Stimulated activated naive CD4-positive, alpha-beta T cell treated with Interleukin-2 at 50 U/mL for 16 hours (primary cell): ENCODE data around the gene TYW1.
"Not testable (repeated sequence)": the region's sequence is repeated elsewhere in the genome, so short reads cannot be mapped to it uniquely, and the experiment has no call there.

Experiments
- DNase-seq: peaks from one replicate; lab custom pipeline; 2025; lab: John Stamatoyannopoulos, UW

Gene TYW1, protein sequence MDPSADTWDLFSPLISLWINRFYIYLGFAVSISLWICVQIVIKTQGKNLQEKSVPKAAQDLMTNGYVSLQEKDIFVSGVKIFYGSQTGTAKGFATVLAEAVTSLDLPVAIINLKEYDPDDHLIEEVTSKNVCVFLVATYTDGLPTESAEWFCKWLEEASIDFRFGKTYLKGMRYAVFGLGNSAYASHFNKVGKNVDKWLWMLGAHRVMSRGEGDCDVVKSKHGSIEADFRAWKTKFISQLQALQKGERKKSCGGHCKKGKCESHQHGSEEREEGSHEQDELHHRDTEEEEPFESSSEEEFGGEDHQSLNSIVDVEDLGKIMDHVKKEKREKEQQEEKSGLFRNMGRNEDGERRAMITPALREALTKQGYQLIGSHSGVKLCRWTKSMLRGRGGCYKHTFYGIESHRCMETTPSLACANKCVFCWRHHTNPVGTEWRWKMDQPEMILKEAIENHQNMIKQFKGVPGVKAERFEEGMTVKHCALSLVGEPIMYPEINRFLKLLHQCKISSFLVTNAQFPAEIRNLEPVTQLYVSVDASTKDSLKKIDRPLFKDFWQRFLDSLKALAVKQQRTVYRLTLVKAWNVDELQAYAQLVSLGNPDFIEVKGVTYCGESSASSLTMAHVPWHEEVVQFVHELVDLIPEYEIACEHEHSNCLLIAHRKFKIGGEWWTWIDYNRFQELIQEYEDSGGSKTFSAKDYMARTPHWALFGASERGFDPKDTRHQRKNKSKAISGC

DNA sequence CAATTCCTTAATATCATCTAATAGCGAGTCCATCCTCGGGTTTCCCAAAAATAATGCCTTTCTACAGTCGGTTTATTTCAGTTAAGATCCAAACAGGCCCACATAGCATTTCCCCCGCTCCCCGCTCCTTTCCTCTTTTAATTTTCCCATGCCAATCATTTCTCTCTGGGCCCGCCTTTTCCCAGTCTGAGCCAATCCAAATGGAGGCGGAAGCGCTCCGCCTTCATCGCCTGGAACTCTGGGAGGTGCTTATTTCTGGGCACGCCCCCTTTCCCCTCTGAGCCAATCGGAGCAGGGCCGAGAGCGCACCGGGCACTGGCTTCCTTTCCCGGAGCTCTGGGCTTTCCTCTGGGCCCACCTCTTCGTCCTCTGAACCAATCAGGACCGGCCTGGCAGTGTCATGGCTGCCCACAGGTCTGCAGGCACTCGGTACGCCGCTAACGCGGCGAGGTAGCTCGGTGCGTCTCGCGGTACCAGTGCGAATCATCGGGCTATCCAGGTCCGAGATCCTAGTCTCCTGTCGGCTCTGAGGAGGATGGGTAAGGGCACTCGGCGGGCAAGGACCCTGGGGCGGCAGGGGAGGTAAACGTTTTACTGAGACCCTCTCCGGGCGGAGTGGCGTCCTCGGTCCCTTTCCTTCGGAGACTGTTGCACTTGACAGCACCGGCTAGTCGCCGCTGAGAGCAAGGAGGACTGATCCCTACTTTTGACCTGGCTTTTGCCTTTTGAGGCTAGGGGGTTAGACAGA, at the start of gene TYW1:
TYW1 (plus strand) TSS at position 390 of the 748 bp plus-strand sequence; CDS start at position 536, 146 bp downstream.
- peak; percentile 97 for DNase-seq

DNA sequence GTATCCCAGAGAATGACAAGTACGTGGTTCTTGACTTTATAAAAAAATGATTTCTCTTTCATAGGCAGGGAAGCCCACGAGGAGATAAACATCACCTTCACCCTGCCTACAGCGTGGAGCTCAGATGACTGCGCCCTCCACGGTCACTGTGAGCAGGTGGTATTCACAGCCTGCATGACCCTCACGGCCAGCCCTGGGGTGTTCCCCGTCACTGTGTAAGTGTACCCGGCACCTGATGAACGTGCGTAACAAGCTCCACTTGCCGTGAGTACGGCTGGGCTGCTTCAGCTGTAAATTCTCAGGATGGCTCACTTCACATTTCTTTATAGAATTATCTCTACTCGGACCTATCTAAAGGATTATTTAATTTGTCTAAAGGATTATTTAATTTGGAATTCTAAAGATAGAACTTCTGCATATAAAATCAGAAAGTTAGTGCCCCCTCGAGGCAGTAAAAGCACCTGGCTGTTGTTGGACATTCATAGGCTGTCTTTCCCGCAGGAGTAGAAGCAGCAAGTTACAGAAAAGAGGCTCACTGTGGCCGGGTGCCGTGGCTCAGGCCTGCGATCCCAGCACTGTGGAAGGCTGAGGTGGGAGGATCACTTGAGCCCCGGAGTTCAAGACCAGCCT, 48.0 kb upstream of the TYW1 start:
- DNase-seq, result no peak

DNA sequence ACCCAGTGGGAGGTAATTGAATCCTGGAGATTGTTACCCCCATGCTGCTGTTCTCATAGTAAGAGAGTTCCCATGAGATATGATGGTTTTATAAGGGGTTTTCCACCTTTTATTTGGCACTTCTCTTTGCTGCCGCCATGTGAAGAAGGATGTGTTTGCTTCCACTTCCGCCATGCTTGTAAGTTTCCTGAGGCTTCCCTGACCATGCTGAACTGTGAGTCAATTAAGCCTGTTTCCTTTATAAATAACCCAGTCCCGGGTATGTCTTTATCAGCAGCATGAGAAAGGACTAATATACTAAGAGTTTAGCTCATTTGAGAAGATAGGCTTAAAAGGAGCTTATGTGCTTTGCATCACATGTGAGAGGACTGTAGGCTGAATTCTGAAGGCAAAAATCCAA, 46.3 kb upstream of the TYW1 start:
- DNase-seq, result no peak

DNA sequence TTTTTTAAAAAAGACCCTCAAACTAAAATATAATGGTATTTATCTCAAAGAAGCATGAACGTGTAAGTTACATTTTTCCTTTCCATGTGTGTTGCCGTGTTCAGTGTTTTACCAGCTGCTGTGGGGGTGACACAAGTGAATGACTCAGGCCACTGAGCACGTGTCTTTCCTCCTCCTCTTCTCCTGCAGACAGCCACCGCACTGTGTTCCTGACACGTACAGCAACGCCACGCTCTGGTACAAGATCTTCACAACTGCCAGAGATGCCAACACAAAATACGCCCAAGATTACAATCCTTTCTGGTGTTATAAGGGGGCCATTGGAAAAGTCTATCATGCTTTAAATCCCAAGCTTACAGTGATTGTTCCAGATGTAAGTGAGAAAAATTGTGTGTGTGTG, 45.9 kb upstream of the TYW1 start:
- DNase-seq, result no peak

DNA sequence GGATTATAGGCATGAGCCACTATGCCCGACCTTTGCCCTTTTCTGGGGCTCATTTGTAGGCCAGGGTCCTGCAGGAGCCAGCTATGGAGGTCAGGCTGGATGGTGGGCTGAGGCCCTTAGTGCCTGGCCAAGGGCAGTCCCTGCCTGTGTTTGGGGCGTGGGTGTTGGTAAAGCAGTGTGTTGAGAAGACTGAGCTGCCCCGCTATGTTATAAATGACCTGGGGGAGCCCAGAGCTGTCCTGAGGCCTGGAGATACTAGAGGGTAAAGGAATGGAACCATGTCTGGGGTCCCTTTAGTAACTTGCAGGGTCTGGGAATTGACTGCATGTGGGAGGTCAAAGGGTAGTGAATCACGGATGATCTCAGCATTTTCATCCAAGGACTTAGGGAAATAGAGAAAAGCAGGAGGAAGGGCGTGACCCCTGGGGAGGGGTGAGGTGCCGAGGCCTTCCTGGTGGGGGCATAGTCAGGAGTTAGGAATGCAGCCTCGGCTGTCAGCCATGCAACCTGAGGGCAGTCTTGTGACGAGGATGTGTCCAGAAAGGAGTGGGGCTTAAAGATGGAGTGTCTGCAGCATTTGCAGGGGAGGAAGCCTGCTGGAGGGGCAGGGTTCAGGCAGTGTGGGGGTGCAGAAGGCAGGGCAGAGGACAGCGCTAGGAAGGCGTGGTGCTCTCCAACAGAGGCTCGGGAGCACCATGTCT, 44.1 kb upstream of the TYW1 start:
- DNase-seq, result no peak

DNA sequence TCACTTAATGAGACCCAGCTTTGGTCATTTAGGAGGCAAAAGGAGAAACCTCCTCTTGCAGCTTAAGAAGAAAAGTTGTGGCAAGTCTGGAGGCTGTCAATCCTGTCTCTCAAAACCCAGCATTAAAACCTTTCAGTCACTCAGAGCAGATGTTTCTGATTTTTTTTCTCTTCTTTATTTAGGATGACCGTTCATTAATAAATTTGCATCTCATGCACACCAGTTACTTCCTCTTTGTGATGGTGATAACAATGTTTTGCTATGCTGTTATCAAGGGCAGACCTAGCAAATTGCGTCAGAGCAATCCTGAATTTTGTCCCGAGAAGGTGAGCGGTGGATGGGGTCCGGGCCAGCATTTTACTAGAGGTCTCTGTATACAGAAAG, 43.6 kb upstream of the TYW1 start:
- no peak for DNase-seq

DNA sequence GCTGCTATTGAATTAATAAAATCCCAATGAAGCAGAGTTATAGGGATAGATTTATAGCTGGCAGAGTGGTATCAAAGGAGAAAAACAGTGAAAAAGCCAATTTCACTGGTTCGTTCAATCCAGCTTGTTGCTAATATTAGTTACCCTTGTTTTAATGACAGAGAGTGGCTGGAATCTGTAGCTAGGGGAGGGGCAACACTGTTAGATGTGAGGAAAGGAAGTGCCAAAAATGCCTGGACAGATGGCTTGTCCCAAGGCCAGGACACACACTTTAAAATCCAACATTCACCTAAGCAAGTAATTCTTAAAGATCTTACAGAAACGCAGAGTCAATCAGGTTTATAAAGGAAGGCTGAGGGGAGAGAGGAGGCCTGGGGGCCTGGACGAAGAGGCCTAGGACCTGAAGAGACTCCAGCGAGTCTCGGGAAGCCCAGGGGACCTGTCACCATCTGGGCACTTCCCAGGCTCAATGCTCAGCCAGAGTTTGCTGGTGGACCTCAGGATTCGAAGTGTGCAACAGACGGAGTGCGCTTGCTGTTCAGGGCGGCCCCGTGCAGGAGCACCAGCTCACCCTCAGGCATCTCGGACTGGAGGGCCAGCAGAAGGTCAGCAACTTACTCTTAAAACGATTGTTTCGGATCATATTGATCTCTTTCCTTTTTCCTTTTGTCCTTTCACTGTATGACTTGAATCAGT, 38.9 kb upstream of the TYW1 start:
- DNase-seq, result no peak

DNA sequence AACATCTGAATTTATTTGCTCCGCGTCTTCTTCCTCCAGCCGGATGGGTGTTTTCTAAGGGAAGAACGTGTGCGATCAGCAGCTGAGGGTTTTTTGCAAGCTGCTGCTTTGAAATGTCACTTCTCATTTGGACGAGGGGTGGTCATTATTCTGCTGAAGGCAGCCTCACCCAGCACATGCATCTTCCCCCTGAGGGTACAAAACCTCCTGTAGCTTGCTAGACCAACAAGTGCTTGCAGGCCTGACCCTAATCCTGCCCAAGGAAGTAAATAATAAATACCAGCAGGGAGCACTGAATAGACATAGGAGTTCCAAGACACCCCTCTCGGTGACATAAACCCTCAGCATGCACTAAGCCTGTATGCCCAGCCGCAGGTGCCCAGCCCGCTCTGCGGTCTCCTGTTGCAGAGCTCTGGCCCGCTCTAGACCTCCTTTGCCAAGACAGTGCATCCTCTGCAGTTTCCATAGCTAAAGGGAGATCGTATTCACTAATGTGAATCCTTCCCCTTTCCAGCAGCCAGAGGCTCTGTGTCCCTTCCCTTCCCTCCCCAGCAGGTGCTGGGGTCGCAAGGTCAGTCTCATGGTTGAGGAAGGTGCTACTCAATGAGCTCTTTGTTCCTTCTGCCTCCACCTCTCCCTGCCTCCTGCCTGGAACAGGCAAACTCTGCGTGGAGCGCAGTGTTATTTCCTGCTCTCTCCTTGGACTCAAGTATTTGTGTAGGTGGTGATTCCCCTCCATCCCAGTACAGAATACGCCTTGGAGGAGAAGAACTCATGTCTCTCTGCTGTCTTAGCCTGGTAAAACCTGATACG, 37.9 kb upstream of the TYW1 start:
- DNase-seq, result no peak

DNA sequence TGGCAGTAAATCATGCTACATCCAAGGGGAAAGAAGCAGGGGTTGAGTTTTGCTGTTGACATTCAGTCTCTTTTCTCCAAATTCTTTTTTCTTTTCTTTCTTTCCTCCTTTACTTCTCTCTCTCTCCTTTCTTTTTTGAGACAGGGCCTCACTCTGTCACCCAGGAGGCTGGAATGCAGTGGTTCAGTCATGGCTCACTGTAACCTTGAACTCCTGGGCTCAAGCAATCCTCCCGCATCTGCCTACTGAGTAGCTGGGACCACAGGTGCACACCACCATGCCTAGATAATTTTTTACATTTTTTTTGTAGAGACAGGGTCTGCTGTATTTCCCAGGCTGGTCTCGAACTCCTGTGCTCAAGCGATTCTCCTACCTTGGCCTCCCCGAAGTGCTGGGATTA, 36.4 kb upstream of the TYW1 start:
- DNase-seq, result no peak

DNA sequence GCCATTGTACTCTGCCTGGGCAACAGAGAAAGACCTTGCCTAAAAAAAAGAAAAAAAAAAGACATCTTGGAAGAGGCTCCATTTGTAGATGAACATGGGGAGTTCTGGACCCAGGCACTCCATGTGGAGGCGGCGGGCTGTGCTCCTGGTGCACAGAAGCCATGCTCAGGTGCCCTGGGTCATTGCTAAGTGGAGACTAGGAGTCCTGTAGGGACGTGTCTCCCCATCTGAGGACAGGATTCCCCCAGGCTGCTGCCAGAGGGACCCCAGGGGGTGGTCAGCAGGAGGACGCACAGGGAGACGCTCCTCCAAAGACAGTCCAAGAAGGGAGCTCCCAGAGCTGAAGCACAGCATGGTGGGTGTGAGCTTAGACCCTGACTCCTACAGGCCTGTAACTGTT, 35.5 kb upstream of the TYW1 start:
- no peak for DNase-seq

DNA sequence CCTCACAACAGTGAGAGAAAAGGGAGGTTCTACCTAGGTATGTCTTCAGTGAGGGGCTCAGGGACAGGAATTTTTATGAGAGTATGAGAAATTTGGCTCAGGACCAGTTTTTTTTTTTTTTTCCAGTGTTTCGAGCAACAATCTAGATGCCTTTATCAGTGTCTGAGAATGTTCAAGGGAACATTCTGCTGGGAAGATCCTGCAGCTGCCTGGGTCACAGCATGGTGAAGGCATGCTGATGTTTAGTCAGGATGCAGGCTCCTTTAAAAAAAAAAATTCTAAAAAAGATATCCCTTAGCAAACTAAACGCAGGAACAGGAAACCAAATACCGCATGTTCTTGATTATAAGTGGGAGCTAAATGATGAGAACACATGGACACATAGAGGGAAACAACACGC, 32.2 kb upstream of the TYW1 start:
- DNase-seq, result no peak

DNA sequence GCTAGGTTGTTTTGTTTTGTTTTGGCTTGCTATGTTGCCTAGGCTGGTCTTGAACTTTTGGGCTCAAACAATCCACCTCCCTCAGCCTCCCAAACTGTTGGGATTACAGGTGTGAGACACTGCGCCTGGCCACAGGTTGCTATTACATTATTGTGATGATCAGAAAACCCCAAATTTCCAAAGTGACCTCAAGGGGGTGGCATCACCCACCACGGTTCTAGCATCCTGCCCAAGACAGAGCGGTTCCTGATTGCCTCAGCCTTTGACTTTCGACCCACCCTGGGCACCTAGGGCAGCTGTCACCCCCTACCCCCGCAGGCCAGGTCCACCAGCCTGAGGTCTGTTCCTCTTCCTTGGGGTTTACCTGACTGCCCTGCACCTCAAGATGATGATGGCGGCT, 29.6 kb upstream of the TYW1 start:
- no peak for DNase-seq

DNA sequence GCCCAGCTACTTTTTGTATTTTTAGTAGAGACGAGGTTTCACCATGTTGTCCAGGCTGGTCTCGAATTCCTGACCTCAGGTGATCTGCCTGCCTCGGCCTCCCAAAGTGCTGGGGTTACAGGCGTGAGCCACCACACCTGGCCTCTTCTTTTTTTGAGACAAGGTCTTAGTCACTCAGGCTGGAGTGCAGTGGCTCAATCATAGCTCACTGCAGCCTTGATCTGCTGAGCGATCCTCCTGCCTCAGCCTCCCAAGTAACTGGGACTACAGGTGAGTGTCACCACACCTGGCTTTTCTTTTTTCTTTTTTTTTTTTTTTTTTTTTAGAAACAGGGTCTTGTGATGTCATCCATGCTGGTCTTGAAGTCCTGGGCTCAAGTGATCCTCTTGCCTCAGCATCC, 27.6 kb upstream of the TYW1 start:
- not testable (repeated sequence) for DNase-seq

DNA sequence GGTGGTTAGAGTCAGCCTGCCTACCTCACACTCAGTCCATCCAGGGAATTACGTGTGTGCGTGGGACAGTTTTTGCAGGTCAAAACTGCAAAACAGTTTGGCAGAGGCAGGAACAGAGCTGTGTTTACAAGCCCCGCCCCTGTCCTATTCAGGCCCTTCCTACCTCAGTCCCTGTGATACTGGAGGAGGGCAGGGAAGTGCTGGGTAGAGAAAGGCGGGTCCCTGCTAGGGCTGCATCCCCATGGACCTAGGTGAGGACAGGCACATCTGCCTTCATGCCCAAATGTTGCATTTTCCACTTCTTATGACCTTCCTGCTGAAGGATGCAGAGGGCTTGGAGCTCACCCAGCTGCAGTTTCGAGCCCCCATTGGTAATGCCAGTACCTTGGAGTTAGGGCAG, 26.3 kb upstream of the TYW1 start:
- DNase-seq, result no peak

DNA sequence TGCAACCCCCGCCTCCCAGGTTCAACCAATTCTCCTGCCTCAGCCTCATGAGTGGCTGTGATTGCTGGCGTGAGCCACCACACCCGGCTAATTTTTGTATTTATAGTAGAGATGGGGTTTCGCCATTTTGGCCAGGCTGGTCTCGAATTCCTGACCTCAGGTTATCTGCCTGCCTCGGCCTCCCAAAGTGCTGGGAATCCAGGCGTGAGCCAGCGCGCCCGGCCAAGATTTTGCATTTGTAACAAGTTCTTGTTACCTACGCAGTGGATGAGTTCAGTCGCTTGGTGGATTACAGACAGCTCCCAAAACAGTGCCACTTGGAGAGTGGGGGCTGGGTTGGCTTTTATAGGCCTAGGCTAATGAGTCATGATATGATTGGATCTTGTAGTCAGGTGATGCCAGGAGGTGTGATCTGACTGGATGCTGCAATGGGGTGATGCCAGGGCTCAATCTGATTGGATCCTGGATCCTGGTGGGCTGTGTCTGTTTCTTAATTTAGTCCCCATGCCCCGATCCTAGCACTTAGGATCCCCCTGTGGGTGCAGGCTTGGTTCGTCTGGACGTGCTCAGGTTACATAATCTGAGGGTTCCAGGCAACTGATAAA, 21.5 kb upstream of the TYW1 start:
- DNase-seq, result no peak

DNA sequence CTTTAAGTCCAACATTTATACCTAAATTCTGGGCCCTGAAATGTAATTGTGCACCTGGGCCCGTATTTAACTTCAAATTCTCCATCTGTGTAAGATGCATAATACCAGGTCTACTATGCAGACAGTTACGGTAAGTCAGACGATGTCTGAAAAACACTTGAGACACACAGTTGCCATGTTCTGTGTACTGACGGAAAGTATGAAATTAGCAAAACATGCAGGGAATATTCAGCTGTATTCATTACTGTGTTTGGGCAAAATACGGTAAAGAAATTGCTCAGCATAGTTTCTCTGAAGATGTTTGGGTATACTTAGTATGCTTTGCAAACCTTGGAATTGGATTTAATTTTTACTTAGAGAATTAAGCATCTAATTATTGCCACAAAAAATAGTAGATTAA, 18.3 kb upstream of the TYW1 start:
- DNase-seq, result not testable (repeated sequence)

DNA sequence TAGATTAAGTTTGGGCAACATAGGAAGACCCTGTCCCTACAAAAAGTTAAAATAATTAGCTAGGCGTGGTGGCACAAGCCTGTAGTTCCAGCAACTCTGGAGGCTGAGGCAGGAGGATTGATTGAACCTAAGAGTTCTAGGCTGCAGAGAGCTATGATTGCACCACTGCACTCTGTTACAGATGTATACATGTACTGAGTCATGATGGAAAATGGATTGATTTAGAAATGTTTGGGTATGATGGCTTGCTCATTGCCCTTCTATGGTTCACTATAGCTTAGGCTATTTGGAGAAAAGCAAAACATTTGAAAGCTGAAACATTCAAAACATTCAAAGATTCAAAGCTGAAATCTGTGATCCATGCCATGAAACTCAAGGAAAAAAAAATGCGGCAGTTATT, 17.6 kb upstream of the TYW1 start:
- DNase-seq, result not testable (repeated sequence)

DNA sequence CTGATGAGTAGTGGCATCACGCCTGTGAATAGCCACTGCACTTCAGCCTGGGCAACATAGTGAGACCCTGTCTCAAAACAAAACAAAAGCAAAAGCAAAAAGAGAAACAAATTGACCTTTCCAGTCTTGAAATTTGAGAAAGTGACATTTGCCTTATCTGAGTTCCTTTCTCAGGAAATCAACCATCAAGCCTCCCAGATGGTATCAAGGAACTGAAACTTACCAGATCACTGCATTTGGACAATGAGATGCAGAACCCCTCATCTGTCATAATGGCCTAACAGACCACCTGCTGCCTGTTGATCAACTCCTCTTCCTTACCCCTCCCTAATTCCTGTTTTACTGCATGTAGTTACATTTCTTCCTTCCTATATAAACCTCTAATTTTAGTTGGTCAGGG, 16.3 kb upstream of the TYW1 start:
- DNase-seq, result not testable (repeated sequence)

DNA sequence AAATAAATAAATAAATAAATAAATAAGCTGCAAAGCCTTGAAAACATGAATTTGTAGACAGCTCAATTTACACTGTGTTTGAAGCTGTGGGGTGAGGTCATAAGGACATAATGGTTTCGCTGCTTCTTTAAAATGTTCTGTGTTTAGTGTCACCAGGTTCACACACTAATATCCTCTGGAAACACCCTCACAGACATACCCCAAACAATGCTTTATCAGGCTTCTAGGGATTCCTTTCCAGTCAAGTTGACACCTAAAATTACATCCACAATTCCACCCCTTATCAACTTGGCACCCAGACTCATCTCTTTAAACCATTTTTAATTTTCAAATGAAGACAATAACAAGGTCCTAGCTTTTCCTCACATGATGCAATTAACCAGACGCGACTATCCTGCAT, 7.1 kb upstream of the TYW1 start:
- DNase-seq, result not testable (repeated sequence)

DNA sequence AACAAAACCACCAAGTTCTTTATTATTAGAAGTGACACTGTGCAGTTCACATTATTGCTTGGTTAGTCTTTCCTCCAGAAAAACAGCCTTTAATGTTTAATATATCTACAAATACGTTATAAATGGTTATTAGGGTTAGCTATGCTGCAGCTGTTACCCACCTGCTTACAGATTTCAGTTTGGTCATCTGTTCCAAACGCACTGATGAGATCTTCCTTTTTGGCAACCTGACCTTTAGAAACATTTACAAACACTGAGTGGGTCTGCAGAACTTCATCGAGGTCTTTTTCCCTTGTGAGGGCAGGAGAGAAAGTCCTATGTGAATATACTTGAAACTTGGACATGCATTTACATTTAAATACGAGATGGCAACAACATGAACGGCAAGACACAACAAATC, 2.6 kb upstream of the TYW1 start:
- not testable (repeated sequence) for DNase-seq
